ENCODE results near the gene MACF1. TPM values are rescaled to one million over a fixed set of nuclear protein-coding genes. Genes with fewer than 3 reads are reported as not detected.

The MACF1 gene
- total RNA-seq, 1 experiment from 2014 or later, result 190 TPM

GRCh38 chr1:39395357-39395831, 190.9 kb downstream of the MACF1 start:
- Histone ChIP-seq H3K23me2 (ENCODE audit: insufficient read length, low read depth, low read length, poor library complexity, severe bottlenecking) (no peaks in the 10 kb centered on the region), H3K18ac (ENCODE audit: insufficient read length, low read depth, low read length) (no peak overlapping the region), H3T11ph (ENCODE audit: low read length) (no peak overlapping the region), H3K56ac (ENCODE audit: insufficient read length, low read depth, low read length) (no peak overlapping the region), H4K8ac (replicated peaks; ENCODE audit: insufficient read length, low read depth, low read length) (no peak overlapping the region), H3K27ac (ENCODE audit: insufficient read length, low read depth, low read length) (no peak overlapping the region), H2BK12ac (ENCODE audit: insufficient read length, low read depth, low read length) (no peak overlapping the region), H4K20me1 (ENCODE audit: control insufficient read depth, insufficient read depth, insufficient read length) (peaks cover 2% of the 10 kb centered on the region), H3K79me1 (ENCODE audit: insufficient read depth, low read depth, low read length, poor library complexity, severe bottlenecking) (no peaks in the 10 kb centered on the region), H3K9ac (ENCODE audit: extremely low read depth, insufficient read length, low read length) (no peak overlapping the region), H3K27me3 (ENCODE audit: insufficient read depth, low read length) (no peaks in the 10 kb centered on the region), H3K9me3 (ENCODE audit: control insufficient read depth, low read depth, low read length) (no peaks in the 10 kb centered on the region), H3K79me2 (ENCODE audit: insufficient read depth, low read length) (peaks cover 6% of the 10 kb centered on the region), H3K4ac (ENCODE audit: low read depth, low read length) (no peak overlapping the region), H3K23ac (ENCODE audit: insufficient read length, low read depth, low read length) (no peak overlapping the region), H2BK120ac (ENCODE audit: low read depth, low read length, poor library complexity, severe bottlenecking) (no peak overlapping the region), H3K4me1 (ENCODE audit: insufficient read depth, low read length) (peaks cover 9% of the 10 kb centered on the region; the same call in 1 of the 2 replicates), H2AK5ac (ENCODE audit: insufficient read length, low read length) (no peak overlapping the region), H2BK5ac (ENCODE audit: insufficient read length, low read length) (no peak overlapping the region), H2BK20ac (ENCODE audit: low read depth, low read length, poor library complexity, severe bottlenecking) (no peak overlapping the region), H3K14ac (ENCODE audit: insufficient read depth, low read length) (no peak overlapping the region), H3K4me2 (ENCODE audit: insufficient read depth, insufficient read length, low read length) (no peak overlapping the region), H4K91ac (ENCODE audit: insufficient read length, low read depth, low read length) (no peak overlapping the region), H4K5ac (ENCODE audit: insufficient read length, low read depth, low read length) (no peak overlapping the region), H2BK15ac (ENCODE audit: low read depth, low read length) (no peak overlapping the region), H2AFZ (ENCODE audit: low read length) (no peak overlapping the region)
- H3K9me3 Mint-ChIP-seq, result no peaks in the 10 kb centered on the region
- no CpG with 5 or more reads among the region's 1 CpG for WGBS (ENCODE audit: extremely low coverage, insufficient read length, low lambda C conversion rate)
- H3K36me3 Mint-ChIP-seq (ENCODE audit: insufficient read depth in 1 of 3, low read depth in 3 of 3), result peaks cover 2 to 7% (median 3%) of the 10 kb centered on the region in 3 experiments; a peak in 6 of 7 replicates
- peak overlapping the region in 2 of 3 experiments; percentile 16 to 22; a peak in 2 of 7 replicates for H3K27ac Mint-ChIP-seq
- TF ChIP-seq CTCF (conservative IDR thresholded peaks at IDR 0.05), result no peak
- peaks cover 42 to 52% of the 10 kb centered on the region in 2 experiments for H3K4me1 Mint-ChIP-seq
- H3K27me3 Mint-ChIP-seq (ENCODE audit: low read depth), result no peaks in the 10 kb centered on the region
- no peak overlapping the region for H3K4me3 Mint-ChIP-seq
- DNase-seq, result no peak
